Chondrocyte (in vitro differentiated cells): ENCODE data around the gene PILRB. TPM values are rescaled to one million over a fixed set of nuclear protein-coding genes. Genes with fewer than 3 reads are reported as not detected.
"Not testable (repeated sequence)": the region's sequence is repeated elsewhere in the genome, so short reads cannot be mapped to it uniquely, and the experiment has no call there.

ENCODE experiments used
- DNase-seq: peaks from one replicate; pipeline ENCODE4 v3.0.0; 2021; ENCODE audit warnings: mixed read lengths, low spot score
- H3K27ac Mint-ChIP-seq: one replicate; pipeline ENCODE4 v1.8.0; 2021; ENCODE audit warnings: mild to moderate bottlenecking, moderate library complexity, mixed read lengths; ENCODE audit not compliant: unreplicated experiment
- H3K27me3 Mint-ChIP-seq: 2 replicates; pipeline ENCODE4 v1.8.0; 2021; ENCODE audit warnings: low read depth, mixed read lengths
- H3K36me3 Mint-ChIP-seq: 2 replicates; pipeline ENCODE4 v1.8.0; 2021; ENCODE audit warnings: low read depth, mixed read lengths
- H3K4me1 Mint-ChIP-seq: 2 replicates; pipeline ENCODE4 v1.8.0; 2021; ENCODE audit warnings: low read depth, mild to moderate bottlenecking, mixed read lengths
- H3K4me3 Mint-ChIP-seq: one replicate; pipeline ENCODE4 v1.8.0; 2021; ENCODE audit warnings: mild to moderate bottlenecking, moderate library complexity, mixed read lengths; ENCODE audit not compliant: unreplicated experiment
- H3K9me3 Mint-ChIP-seq: 2 replicates; pipeline ENCODE4 v1.8.0; 2021; ENCODE audit warnings: low read depth, mixed read lengths
- CTCF ChIP-seq: fragments of 200-600 bp; sonication (generic); IDR thresholded peaks from 2 replicates; pipeline ENCODE4 v1.5.0; 2021; ENCODE audit warnings: antibody characterized with exemption, mild to moderate bottlenecking, moderate library complexity
- total RNA-seq: library from RNA; stranded (reverse); gene quantifications from 3 replicates; pipeline ENCODE4 v1.2.1, GENCODE V29; 2021

Gene PILRB
- total RNA-seq, 1 donor from 2014 or later, result 20.3 TPM

GRCh38 chr7:100356416-100357068 lies 1.4 kb upstream of the PILRB start:
- Mint-ChIP-seq H3K9me3 (no peaks in the 10 kb centered on the region), H3K36me3 (peaks cover 25% of the 10 kb centered on the region), H3K4me1 (no peaks in the 10 kb centered on the region), H3K27ac (no peak overlapping the region), H3K27me3 (no peaks in the 10 kb centered on the region), H3K4me3 (no peak overlapping the region)
- TF ChIP-seq CTCF, result no peak
- no peak for DNase-seq

GRCh38 chr7:100357131-100357561 lies 771 bp upstream of the PILRB start:
- TF ChIP-seq CTCF, result no peak
- Mint-ChIP-seq H3K27me3 (no peaks in the 10 kb centered on the region), H3K36me3 (peaks cover 30% of the 10 kb centered on the region), H3K27ac (no peak overlapping the region), H3K4me1 (no peaks in the 10 kb centered on the region), H3K4me3 (no peak overlapping the region), H3K9me3 (no peaks in the 10 kb centered on the region)
- no peak for DNase-seq

GRCh38 chr7:100358857-100359212 lies 918 bp downstream of the PILRB start:
- no peak for DNase-seq
- Mint-ChIP-seq H3K9me3 (no peaks in the 10 kb centered on the region), H3K36me3 (peaks cover 42% of the 10 kb centered on the region), H3K27ac (no peak overlapping the region), H3K27me3 (no peaks in the 10 kb centered on the region), H3K4me3 (no peak overlapping the region), H3K4me1 (no peaks in the 10 kb centered on the region)
- no peak for TF ChIP-seq CTCF

- no peak overlapping the region for H3K4me3 Mint-ChIP-seq
Measured at GRCh38 chr7:100360135-100360854, 2.4 kb downstream of the PILRB start.

GRCh38 chr7:100363098-100363497 lies 5.2 kb downstream of the PILRB start:
- Mint-ChIP-seq H3K4me1 (no peaks in the 10 kb centered on the region), H3K27ac (no peak overlapping the region), H3K27me3 (no peaks in the 10 kb centered on the region), H3K4me3 (no peak overlapping the region), H3K9me3 (no peaks in the 10 kb centered on the region), H3K36me3 (peaks cover 45% of the 10 kb centered on the region)
- TF ChIP-seq CTCF, result no peak
- no peak for DNase-seq

More at GRCh38 chr7:100360135-100360854, 2.4 kb downstream of the PILRB start:
- Mint-ChIP-seq H3K9me3 (no peaks in the 10 kb centered on the region), H3K27ac (no peak overlapping the region), H3K4me1 (no peaks in the 10 kb centered on the region), H3K27me3 (no peaks in the 10 kb centered on the region), H3K36me3 (peaks cover 44% of the 10 kb centered on the region)
- DNase-seq, result no peak
- TF ChIP-seq CTCF, result no peak

- not testable (repeated sequence) for H3K9me3 Mint-ChIP-seq, H3K27me3 Mint-ChIP-seq, H3K27ac Mint-ChIP-seq, H3K4me3 Mint-ChIP-seq, H3K4me1 Mint-ChIP-seq, DNase-seq
- H3K36me3 Mint-ChIP-seq, result peaks cover 44% of the 10 kb centered on the region
Measured at GRCh38 chr7:100363797-100364196, 5.9 kb downstream of the PILRB start.
